ENCODE data around the gene SNED1.

Gene SNED1

GRCh38 chr2:240956171-240956934, 42.1 kb upstream of the SNED1 start:
- no peaks in the 10 kb centered on the region for H3K9me3 ChIP-seq (ENCODE audit: control insufficient read depth, low read depth, low read length)
- no peaks in the 10 kb centered on the region for H3K27me3 ChIP-seq (ENCODE audit: control insufficient read depth, insufficient read depth, low read length)
- peaks cover 9% of the 10 kb centered on the region for H3K4me1 ChIP-seq (ENCODE audit: control insufficient read depth, low read depth, low read length)

DNA sequence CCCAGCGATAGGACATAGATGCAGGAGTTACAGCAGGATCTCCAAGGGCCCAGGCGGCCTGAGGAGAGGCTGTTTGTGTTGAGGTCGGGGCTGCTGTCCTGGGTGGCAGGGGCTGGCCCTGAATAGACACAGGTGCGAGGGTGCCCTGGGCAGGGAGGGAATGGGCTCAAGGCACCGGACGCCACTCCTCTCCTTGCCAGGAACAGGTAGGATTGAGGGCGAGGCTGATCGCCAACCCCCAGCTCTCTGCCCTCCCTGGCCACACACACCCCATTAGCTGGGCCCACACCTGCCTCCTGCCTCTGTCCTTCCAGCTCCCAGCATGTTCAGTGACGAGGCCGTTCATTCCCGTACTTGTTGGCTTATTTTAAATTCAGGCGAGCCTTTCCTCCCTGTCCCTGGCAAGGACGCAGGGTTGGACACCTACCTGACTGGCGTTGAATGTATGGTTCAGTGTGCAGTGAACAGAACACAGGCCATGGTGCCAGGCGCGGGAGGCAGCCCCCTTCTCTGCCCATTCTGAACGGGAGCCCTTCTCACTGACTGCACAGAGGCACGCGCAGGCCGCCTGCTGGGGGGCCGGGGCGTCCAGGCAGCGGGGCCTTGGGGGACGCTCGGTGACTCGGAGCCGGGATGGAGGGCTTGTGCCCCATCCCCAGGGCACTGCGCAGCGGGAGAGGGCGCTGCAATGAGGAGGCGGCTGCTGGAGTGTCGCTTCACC, 41.3 kb upstream of the SNED1 start:
- Histone ChIP-seq H3K4me3 (ENCODE audit: low read length) (no peak overlapping the region), H3K27me3 (ENCODE audit: control insufficient read depth, insufficient read depth, low read length) (no peaks in the 10 kb centered on the region), H3K36me3 (ENCODE audit: control insufficient read depth, low read depth, low read length) (no peaks in the 10 kb centered on the region), H3K4me1 (ENCODE audit: control insufficient read depth, low read depth, low read length) (peaks cover 9% of the 10 kb centered on the region), H3K27ac (ENCODE audit: low read length) (no peak overlapping the region), H3K9ac (ENCODE audit: low read length) (no peak overlapping the region), H3K9me3 (ENCODE audit: control insufficient read depth, low read depth, low read length) (no peaks in the 10 kb centered on the region)

More at GRCh38 chr2:240956171-240956934, 42.1 kb upstream of the SNED1 start:
- no peak overlapping the region for H3K27ac ChIP-seq (ENCODE audit: low read length)
- H3K36me3 ChIP-seq (ENCODE audit: control insufficient read depth, low read depth, low read length), result no peaks in the 10 kb centered on the region
- H3K9ac ChIP-seq (ENCODE audit: low read length), result no peak overlapping the region
- no peak overlapping the region for H3K4me3 ChIP-seq (ENCODE audit: low read length)

DNA sequence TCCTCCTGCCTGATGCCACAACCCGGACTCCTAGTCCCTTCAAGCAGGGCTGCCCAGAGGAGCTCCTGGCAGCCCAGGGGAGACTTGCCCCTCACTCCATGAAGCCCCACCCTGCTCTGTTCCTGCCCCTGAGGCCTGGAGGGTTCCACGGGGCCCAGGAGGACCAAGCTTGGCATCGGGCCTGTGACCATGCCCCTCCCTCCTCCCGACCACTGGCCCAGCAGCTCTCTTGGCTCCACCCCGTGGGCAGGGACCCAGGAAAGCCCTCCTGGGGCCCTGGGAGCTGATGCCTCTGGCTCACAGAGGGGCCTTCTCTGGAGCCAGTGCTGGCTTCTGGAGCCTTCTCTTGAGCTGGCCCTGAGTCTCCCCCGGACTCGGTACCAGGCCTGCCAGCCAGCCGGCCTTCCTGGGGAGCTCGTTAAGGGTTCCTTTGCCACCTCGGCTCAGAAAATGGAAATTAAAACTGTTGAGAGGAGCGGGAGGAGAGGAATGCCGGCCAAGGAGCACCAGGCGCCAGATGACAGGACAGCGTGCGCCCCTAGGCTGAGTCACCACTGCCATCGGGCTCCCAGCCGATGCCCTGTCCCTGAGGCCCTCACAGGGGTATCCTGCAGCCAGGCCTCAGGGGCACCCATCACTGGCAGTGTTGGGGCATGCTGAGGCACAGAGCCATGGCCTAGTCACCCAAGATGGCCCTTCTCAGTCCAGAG, 40.6 kb upstream of the SNED1 start:
- Histone ChIP-seq H3K9ac (ENCODE audit: low read length) (no peak overlapping the region), H3K9me3 (ENCODE audit: control insufficient read depth, low read depth, low read length) (no peaks in the 10 kb centered on the region), H3K36me3 (ENCODE audit: control insufficient read depth, low read depth, low read length) (no peaks in the 10 kb centered on the region), H3K4me3 (ENCODE audit: low read length) (no peak overlapping the region), H3K27ac (ENCODE audit: low read length) (no peak overlapping the region), H3K27me3 (ENCODE audit: control insufficient read depth, insufficient read depth, low read length) (no peaks in the 10 kb centered on the region), H3K4me1 (ENCODE audit: control insufficient read depth, low read depth, low read length) (peaks cover 14% of the 10 kb centered on the region)

DNA sequence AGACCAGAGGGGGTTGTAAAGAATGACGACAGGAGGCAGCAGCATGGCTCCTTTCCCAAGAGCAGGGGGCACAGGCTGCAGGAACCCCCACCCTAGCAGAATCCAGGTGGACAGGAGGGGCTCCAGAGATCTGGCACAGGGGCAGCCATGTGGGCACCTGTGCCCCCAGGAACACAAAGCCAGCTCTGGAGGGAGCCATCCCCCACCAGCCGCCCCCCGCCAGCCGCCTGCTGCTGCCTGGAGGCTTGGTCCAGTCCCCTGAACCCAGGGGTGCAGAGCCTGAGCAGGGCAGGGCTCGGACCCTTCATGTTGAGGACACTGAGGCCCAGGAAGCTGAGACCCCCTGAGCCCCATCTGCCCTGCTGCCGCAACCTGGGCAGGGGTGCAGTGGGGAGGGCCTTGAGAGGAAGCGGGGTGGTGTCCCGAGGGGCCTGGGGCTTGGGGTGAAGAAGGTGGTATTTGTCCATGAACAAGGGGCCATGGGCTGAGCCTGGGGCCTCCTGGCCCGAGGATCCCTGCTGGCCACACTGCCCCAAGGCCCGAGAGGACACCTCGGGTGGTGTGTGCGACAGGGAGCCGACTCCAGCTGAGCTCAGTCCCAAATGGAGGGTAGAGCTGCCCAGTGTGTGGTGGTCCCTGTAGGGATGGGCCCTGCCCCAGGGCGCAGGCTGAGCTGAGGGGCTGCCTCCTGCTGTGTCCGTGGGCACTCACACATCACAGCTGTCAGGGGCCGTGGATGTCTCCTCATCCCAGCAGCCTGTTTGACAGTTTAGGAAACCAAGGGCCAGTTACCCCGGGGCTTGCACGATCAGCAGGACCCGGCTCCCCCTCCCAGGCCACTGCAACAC, 39.8 kb upstream of the SNED1 start:
- Histone ChIP-seq H3K27ac (ENCODE audit: low read length) (no peak overlapping the region), H3K4me1 (ENCODE audit: control insufficient read depth, low read depth, low read length) (peaks cover 14% of the 10 kb centered on the region), H3K4me3 (ENCODE audit: low read length) (no peak overlapping the region), H3K9ac (ENCODE audit: low read length) (no peak overlapping the region), H3K27me3 (ENCODE audit: control insufficient read depth, insufficient read depth, low read length) (no peaks in the 10 kb centered on the region), H3K9me3 (ENCODE audit: control insufficient read depth, low read depth, low read length) (no peaks in the 10 kb centered on the region), H3K36me3 (ENCODE audit: control insufficient read depth, low read depth, low read length) (no peaks in the 10 kb centered on the region)

DNA sequence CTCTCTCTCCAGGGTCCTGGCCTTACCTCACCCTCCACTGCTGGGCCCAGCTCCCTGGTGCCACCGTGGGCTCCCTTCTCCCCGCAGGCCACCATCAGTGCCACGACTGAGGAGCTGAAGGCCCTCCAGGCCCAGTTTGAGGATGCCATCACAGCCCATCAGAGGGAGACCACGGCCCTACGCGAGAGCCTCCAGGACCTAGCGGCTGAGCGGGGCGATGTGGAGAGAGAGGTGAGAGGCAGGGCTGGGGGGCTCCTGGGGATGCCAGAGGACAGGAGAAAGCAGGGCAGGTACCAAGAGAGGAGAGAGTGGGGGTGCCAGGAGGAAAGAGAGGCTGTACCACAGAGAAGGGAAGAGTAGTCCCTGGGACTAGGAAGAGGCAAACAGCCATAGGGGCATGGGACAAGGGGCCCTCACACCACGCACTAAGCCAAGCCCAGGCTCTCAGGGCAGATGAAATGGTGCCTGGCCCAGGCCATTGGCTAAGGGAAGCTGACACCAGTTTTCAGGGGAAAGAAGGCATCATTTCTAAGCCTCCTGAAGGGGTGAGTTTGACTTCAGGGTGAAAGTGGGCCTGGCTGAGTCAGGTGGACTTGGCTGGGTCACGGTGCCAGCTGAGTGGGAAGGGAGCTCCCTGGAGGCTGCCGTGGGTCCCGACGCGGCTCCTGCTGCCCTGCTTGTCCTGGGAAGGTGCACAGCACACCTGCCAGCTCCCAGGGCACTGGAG, 39.0 kb upstream of the SNED1 start:
- Histone ChIP-seq H3K9me3 (ENCODE audit: control insufficient read depth, low read depth, low read length) (no peaks in the 10 kb centered on the region), H3K27ac (ENCODE audit: low read length) (no peak overlapping the region), H3K36me3 (ENCODE audit: control insufficient read depth, low read depth, low read length) (no peaks in the 10 kb centered on the region), H3K27me3 (ENCODE audit: control insufficient read depth, insufficient read depth, low read length) (no peaks in the 10 kb centered on the region), H3K4me1 (ENCODE audit: control insufficient read depth, low read depth, low read length) (peaks cover 10% of the 10 kb centered on the region), H3K9ac (ENCODE audit: low read length) (no peak overlapping the region), H3K4me3 (ENCODE audit: low read length) (no peak overlapping the region)

- H3K4me3 ChIP-seq (ENCODE audit: low read length), result no peak overlapping the region
- H3K9ac ChIP-seq (ENCODE audit: low read length), result no peak overlapping the region
- no peak overlapping the region for H3K27ac ChIP-seq (ENCODE audit: low read length)
- no peaks in the 10 kb centered on the region for H3K27me3 ChIP-seq (ENCODE audit: control insufficient read depth, insufficient read depth, low read length)
- H3K36me3 ChIP-seq (ENCODE audit: control insufficient read depth, low read depth, low read length), result no peaks in the 10 kb centered on the region
- H3K4me1 ChIP-seq (ENCODE audit: control insufficient read depth, low read depth, low read length), result peaks cover 5% of the 10 kb centered on the region
- H3K9me3 ChIP-seq (ENCODE audit: control insufficient read depth, low read depth, low read length), result no peaks in the 10 kb centered on the region
Observed at GRCh38 chr2:240959941-240960308, 38.5 kb upstream of the SNED1 start.

- Histone ChIP-seq H3K36me3 (ENCODE audit: control insufficient read depth, low read depth, low read length) (no peaks in the 10 kb centered on the region), H3K27ac (ENCODE audit: low read length) (no peak overlapping the region), H3K4me3 (ENCODE audit: low read length) (no peak overlapping the region), H3K27me3 (ENCODE audit: control insufficient read depth, insufficient read depth, low read length) (no peaks in the 10 kb centered on the region), H3K9me3 (ENCODE audit: control insufficient read depth, low read depth, low read length) (no peaks in the 10 kb centered on the region), H3K4me1 (ENCODE audit: control insufficient read depth, low read depth, low read length) (peaks cover 5% of the 10 kb centered on the region), H3K9ac (ENCODE audit: low read length) (no peak overlapping the region)
Observed at GRCh38 chr2:240960309-240960970, 38.0 kb upstream of the SNED1 start.

DNA sequence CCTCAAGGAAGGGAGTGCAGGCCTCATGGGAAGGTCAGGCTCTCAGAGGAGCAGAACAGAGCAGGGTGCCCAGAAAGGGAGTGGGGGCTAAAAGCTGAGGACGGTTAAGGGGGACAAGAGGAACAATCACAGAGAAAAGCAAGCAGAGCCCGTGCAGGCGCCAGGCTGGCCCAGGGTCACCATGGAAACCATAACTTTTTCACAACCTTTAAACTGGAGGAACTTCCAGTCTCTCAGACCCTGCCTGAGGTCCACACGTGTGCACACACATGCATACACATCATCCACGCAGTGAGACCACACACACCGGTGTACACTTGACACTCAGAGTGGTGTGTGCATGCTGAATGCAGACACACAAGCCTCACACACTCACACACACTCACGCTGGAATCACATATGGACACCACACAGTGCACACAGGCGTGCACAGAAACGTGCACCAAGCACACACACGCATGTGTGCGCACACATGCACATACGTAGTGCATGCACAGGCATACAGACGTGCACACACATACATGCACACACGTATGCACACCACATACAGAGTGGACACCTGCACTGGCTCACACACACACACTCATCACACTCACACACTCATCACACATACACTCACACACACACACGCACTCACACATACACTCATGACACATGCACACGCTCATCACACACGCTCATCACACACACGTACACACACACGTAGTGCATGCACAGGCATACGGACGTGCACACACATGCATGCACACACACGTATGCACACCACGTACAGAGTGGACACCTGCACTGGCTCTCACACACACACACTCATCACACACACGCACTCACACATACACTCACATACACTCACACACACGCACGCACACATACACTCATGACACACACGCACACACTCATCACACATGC, 37.2 kb upstream of the SNED1 start:
- Histone ChIP-seq H3K27me3 (ENCODE audit: control insufficient read depth, insufficient read depth, low read length) (no peaks in the 10 kb centered on the region), H3K4me3 (ENCODE audit: low read length) (no peak overlapping the region), H3K27ac (ENCODE audit: low read length) (no peak overlapping the region), H3K9ac (ENCODE audit: low read length) (no peak overlapping the region), H3K36me3 (ENCODE audit: control insufficient read depth, low read depth, low read length) (no peaks in the 10 kb centered on the region), H3K9me3 (ENCODE audit: control insufficient read depth, low read depth, low read length) (no peaks in the 10 kb centered on the region), H3K4me1 (ENCODE audit: control insufficient read depth, low read depth, low read length) (peaks cover 5% of the 10 kb centered on the region)

GRCh38 chr2:240961910-240962299, 36.5 kb upstream of the SNED1 start:
- no peaks in the 10 kb centered on the region for H3K9me3 ChIP-seq (ENCODE audit: control insufficient read depth, low read depth, low read length)
- H3K27ac ChIP-seq (ENCODE audit: low read length), result no peak overlapping the region

More at GRCh38 chr2:240961910-240962299, 36.5 kb upstream of the SNED1 start:
- Histone ChIP-seq H3K36me3 (ENCODE audit: control insufficient read depth, low read depth, low read length) (no peaks in the 10 kb centered on the region), H3K9ac (ENCODE audit: low read length) (no peak overlapping the region), H3K4me3 (ENCODE audit: low read length) (no peak overlapping the region), H3K27me3 (ENCODE audit: control insufficient read depth, insufficient read depth, low read length) (no peaks in the 10 kb centered on the region), H3K4me1 (ENCODE audit: control insufficient read depth, low read depth, low read length) (peaks cover 5% of the 10 kb centered on the region)

Measured in iPS-18a (cell line).